ENCODE data around the gene TSPAN5. TPM values are rescaled to one million over a fixed set of nuclear protein-coding genes. Genes with fewer than 3 reads are reported as not detected.

TSPAN5 gene
- total and polyA plus RNA-seq, 2 of the 4 experiments (the other 2 are of a cell fraction) = 64.8 to 79.6 TPM

- POLR2A ChIA-PET (ENCODE audit: unreplicated experiment) = no interaction called here
- Histone ChIP-seq H4K5ac (ENCODE audit: low read depth, low read length) (no peak overlapping the region), H3K18ac (ENCODE audit: low read depth, low read length) (no peak overlapping the region), H4K8ac (ENCODE audit: low read depth in 2 of 2, low read length in 2 of 2) (no peak overlapping the region), H3K27me3 (ENCODE audit: control insufficient read depth, insufficient read depth, low read length) (no peaks in the 10 kb centered on the region), H2BK15ac (ENCODE audit: low read depth, low read length) (no peak overlapping the region), H2AK5ac (ENCODE audit: low read depth, low read length) (no peak overlapping the region), H3K14ac (replicated peaks; ENCODE audit: low read depth, low read length) (no peak overlapping the region), H2AK9ac (replicated peaks; ENCODE audit: low read depth, low read length, poor library complexity) (no peak overlapping the region), H3K79me1 (ENCODE audit: low read depth in 1 of 2, low read length in 2 of 2) (peaks cover 33 to 42% of the 10 kb centered on the region in 2 experiments), H3K56ac (ENCODE audit: extremely low read depth, insufficient read depth, low read length) (no peak overlapping the region), H3K27ac (ENCODE audit: insufficient read depth, low read length) (no peak overlapping the region), H3K4me2 (ENCODE audit: low read depth, low read length) (no peak overlapping the region), H2BK120ac (ENCODE audit: low read depth, low read length) (no peak overlapping the region), H3K36me3 (ENCODE audit: control insufficient read depth, insufficient read depth, low read length) (no peaks in the 10 kb centered on the region), H2BK5ac (ENCODE audit: low read depth, low read length, poor library complexity, severe bottlenecking) (no peak overlapping the region), H3K9ac (ENCODE audit: low read depth, low read length) (no peak overlapping the region), H4K20me1 (ENCODE audit: insufficient read depth, low read length) (no peaks in the 10 kb centered on the region), H3K9me3 (ENCODE audit: control insufficient read depth, insufficient read depth, low read length) (peaks cover 9% of the 10 kb centered on the region), H3K4ac (ENCODE audit: low read depth, low read length) (no peak overlapping the region), H2BK20ac (ENCODE audit: low read depth, low read length) (no peak overlapping the region), H3K4me3 (ENCODE audit: insufficient read depth, low read depth, low read length) (no peak overlapping the region), H3K23ac (ENCODE audit: low read depth, low read length) (no peak overlapping the region), H3K4me1 (ENCODE audit: control insufficient read depth, insufficient read depth, low read length) (peaks cover 6% of the 10 kb centered on the region), H3K9me1 (ENCODE audit: insufficient read depth, low read length) (no peaks in the 10 kb centered on the region), H2AFZ (replicated peaks; ENCODE audit: low read length, poor library complexity) (no peak overlapping the region), H4K91ac (ENCODE audit: insufficient read depth, low read depth, low read length) (no peak overlapping the region)
- peak; percentile 33 for DNase-seq
- in situ Hi-C loops (cut with MboI; ENCODE audit: low sequenced_read_pairs) = no loop called here
- dilution Hi-C loops (cut with HindIII; ENCODE audit: low sequenced_read_pairs, unreplicated experiment) = no loop called here
- CTCF ChIA-PET = no interaction called here
- ATAC-seq (ENCODE audit: low read depth) = no peak
- no TSS peak for BruUV-seq (replicated peaks)
- no CpG with 5 or more reads among the region's 2 CpGs for WGBS, 2 experiments (ENCODE audit: extremely low coverage in 2 of 2, insufficient read length in 1 of 2)
- TF ChIP-seq MAZ (IDR thresholded peaks at IDR 0.05; ENCODE audit: borderline replicate concordance, low read depth, low read length) (no peak), MAFK (IDR thresholded peaks at IDR 0.05; ENCODE audit: low read depth, low read length) (no peak), CHD1 (IDR thresholded peaks at IDR 0.05; ENCODE audit: low read depth, low read length) (no peak), RAD21 (IDR thresholded peaks at IDR 0.05; ENCODE audit: low read length) (no peak), NFE2L2 (IDR thresholded peaks at IDR 0.05; ENCODE audit: low read depth, low read length) (no peak), CTCF (conservative IDR thresholded peaks at IDR 0.05; ENCODE audit: low read depth, low read length) (no peak), RFX5 (IDR thresholded peaks at IDR 0.05; ENCODE audit: low read depth, low read length) (no peak), BHLHE40 (IDR thresholded peaks at IDR 0.05; ENCODE audit: low read depth, low read length) (no peak), MXI1 (IDR thresholded peaks at IDR 0.05; ENCODE audit: borderline replicate concordance, low read depth, low read length) (no peak)
- intact Hi-C loops (cut with micrococcal nuclease) = no loop called here
Observed at GRCh38 chr4:98599617-98600205, 58.7 kb downstream of the TSPAN5 start.

Measured in IMR-90 (cell line).